Measurements from ENCODE around the gene MBP. TPM values are rescaled to one million over a fixed set of nuclear protein-coding genes. Genes with fewer than 3 reads are reported as not detected.

MBP gene
- total and polyA plus RNA-seq, 2 of the 13 experiments (the other 11 are each of a cell fraction or from before 2014, with no cell fraction given) = 5.0 to 8.5 TPM

DNA sequence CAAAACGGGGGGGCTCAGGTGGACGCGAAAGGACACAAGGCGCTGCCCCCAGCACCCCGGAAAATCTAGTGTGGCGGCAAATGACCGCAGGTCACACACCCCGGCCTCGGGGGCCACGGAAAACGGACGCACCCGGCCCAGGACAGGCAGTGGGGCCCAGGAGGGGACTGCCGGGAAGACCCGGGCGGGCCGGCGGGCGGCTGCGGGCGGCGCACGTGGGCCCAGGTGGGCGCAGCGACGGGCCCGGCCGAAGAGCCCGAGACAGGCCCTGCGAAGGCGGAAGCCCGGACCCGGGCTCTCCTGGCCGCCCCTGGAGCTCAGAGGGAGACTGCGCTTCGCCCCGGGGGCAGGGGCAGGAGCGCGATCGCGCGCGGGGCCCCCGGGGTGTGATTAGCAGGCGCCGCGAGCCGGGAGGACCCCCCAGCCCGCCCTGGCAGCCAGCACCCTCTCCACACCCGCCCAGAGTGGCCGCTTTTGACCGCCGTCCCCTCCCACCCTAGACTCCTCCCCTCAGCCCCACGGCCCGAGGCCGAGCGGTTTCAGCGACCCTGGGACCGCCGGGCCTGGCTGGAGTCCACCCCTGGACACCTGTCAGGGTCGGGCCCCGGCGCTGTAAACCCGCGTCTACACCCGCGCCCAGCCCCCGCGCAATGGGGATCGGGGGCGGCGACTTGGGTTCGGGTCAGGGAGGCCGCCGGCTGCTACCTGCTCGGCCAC lies 773 bp downstream of the MBP start (continued):
- TF ChIP-seq GATA4 (IDR thresholded peaks at IDR 0.05; ENCODE audit: borderline replicate concordance, low read depth) (no peak), ZNF781 (CRISPR knock-in tag; IDR thresholded peaks at IDR 0.05; ENCODE audit: borderline replicate concordance, not compliant biosample characterization) (no peak), NR3C1 (CRISPR knock-in tag; IDR thresholded peaks at IDR 0.05) (no peak), STAT5B (CRISPR knock-in tag; IDR thresholded peaks at IDR 0.05) (no peak), YY1 (IDR thresholded peaks at IDR 0.05; ENCODE audit: insufficient read depth, insufficient replicate concordance, low read depth, low read length) (no peak), MYC (CRISPR knock-in tag; IDR thresholded peaks at IDR 0.05; ENCODE audit: borderline replicate concordance) (no peak; the same call in none of the 2 replicates), ZNF776 (CRISPR knock-in tag; IDR thresholded peaks at IDR 0.05) (no peak), POLR2AphosphoS2 (IDR thresholded peaks at IDR 0.05; ENCODE audit: low read depth, low read length) (no peak), ZNF616 (CRISPR knock-in tag; IDR thresholded peaks at IDR 0.05; ENCODE audit: low read depth) (no peak), HOXA3 (CRISPR knock-in tag; IDR thresholded peaks at IDR 0.05) (no peak), GATAD2A (CRISPR knock-in tag; IDR thresholded peaks at IDR 0.05) (no peak), RFX5 (IDR thresholded peaks at IDR 0.05; ENCODE audit: low read depth, low read length) (no peak), ZNF367 (CRISPR knock-in tag; IDR thresholded peaks at IDR 0.05; ENCODE audit: borderline replicate concordance) (no peak)
- TF ChIP-seq, protein P1, sequence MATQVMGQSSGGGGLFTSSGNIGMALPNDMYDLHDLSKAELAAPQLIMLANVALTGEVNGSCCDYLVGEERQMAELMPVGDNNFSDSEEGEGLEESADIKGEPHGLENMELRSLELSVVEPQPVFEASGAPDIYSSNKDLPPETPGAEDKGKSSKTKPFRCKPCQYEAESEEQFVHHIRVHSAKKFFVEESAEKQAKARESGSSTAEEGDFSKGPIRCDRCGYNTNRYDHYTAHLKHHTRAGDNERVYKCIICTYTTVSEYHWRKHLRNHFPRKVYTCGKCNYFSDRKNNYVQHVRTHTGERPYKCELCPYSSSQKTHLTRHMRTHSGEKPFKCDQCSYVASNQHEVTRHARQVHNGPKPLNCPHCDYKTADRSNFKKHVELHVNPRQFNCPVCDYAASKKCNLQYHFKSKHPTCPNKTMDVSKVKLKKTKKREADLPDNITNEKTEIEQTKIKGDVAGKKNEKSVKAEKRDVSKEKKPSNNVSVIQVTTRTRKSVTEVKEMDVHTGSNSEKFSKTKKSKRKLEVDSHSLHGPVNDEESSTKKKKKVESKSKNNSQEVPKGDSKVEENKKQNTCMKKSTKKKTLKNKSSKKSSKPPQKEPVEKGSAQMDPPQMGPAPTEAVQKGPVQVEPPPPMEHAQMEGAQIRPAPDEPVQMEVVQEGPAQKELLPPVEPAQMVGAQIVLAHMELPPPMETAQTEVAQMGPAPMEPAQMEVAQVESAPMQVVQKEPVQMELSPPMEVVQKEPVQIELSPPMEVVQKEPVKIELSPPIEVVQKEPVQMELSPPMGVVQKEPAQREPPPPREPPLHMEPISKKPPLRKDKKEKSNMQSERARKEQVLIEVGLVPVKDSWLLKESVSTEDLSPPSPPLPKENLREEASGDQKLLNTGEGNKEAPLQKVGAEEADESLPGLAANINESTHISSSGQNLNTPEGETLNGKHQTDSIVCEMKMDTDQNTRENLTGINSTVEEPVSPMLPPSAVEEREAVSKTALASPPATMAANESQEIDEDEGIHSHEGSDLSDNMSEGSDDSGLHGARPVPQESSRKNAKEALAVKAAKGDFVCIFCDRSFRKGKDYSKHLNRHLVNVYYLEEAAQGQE (IDR thresholded peaks at IDR 0.05; ENCODE audit: borderline replicate concordance in 1 of 2, low read depth in 1 of 2, low read length in 2 of 2) = no peak
- TF ChIP-seq, protein P2, sequence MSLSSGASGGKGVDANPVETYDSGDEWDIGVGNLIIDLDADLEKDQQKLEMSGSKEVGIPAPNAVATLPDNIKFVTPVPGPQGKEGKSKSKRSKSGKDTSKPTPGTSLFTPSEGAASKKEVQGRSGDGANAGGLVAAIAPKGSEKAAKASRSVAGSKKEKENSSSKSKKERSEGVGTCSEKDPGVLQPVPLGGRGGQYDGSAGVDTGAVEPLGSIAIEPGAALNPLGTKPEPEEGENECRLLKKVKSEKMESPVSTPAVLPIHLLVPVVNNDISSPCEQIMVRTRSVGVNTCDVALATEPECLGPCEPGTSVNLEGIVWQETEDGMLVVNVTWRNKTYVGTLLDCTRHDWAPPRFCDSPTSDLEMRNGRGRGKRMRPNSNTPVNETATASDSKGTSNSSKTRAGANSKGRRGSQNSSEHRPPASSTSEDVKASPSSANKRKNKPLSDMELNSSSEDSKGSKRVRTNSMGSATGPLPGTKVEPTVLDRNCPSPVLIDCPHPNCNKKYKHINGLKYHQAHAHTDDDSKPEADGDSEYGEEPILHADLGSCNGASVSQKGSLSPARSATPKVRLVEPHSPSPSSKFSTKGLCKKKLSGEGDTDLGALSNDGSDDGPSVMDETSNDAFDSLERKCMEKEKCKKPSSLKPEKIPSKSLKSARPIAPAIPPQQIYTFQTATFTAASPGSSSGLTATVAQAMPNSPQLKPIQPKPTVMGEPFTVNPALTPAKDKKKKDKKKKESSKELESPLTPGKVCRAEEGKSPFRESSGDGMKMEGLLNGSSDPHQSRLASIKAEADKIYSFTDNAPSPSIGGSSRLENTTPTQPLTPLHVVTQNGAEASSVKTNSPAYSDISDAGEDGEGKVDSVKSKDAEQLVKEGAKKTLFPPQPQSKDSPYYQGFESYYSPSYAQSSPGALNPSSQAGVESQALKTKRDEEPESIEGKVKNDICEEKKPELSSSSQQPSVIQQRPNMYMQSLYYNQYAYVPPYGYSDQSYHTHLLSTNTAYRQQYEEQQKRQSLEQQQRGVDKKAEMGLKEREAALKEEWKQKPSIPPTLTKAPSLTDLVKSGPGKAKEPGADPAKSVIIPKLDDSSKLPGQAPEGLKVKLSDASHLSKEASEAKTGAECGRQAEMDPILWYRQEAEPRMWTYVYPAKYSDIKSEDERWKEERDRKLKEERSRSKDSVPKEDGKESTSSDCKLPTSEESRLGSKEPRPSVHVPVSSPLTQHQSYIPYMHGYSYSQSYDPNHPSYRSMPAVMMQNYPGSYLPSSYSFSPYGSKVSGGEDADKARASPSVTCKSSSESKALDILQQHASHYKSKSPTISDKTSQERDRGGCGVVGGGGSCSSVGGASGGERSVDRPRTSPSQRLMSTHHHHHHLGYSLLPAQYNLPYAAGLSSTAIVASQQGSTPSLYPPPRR (CRISPR knock-in tag; IDR thresholded peaks at IDR 0.05; ENCODE audit: borderline replicate concordance) = peak; percentile 44; the same call in 1 of the 2 replicates
- TF ChIP-seq, protein P3, sequence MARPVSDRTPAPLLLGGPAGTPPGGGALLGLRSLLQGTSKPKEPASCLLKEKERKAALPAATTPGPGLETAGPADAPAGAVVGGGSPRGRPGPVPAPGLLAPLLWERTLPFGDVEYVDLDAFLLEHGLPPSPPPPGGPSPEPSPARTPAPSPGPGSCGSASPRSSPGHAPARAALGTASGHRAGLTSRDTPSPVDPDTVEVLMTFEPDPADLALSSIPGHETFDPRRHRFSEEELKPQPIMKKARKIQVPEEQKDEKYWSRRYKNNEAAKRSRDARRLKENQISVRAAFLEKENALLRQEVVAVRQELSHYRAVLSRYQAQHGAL (CRISPR knock-in tag; IDR thresholded peaks at IDR 0.05; ENCODE audit: not compliant biosample characterization) = no peak
- TF ChIP-seq, protein P4, sequence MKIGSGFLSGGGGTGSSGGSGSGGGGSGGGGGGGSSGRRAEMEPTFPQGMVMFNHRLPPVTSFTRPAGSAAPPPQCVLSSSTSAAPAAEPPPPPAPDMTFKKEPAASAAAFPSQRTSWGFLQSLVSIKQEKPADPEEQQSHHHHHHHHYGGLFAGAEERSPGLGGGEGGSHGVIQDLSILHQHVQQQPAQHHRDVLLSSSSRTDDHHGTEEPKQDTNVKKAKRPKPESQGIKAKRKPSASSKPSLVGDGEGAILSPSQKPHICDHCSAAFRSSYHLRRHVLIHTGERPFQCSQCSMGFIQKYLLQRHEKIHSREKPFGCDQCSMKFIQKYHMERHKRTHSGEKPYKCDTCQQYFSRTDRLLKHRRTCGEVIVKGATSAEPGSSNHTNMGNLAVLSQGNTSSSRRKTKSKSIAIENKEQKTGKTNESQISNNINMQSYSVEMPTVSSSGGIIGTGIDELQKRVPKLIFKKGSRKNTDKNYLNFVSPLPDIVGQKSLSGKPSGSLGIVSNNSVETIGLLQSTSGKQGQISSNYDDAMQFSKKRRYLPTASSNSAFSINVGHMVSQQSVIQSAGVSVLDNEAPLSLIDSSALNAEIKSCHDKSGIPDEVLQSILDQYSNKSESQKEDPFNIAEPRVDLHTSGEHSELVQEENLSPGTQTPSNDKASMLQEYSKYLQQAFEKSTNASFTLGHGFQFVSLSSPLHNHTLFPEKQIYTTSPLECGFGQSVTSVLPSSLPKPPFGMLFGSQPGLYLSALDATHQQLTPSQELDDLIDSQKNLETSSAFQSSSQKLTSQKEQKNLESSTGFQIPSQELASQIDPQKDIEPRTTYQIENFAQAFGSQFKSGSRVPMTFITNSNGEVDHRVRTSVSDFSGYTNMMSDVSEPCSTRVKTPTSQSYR (CRISPR knock-in tag; IDR thresholded peaks at IDR 0.05; ENCODE audit: borderline replicate concordance) = no peak

All from HepG2 (cell line).